Measurements from ENCODE around the gene STT3B. TPM values are rescaled to one million over a fixed set of nuclear protein-coding genes. Genes with fewer than 3 reads are reported as not detected.

STT3B gene
- total RNA-seq, 1 donor from 2014 or later = 66.1 TPM

DNA sequence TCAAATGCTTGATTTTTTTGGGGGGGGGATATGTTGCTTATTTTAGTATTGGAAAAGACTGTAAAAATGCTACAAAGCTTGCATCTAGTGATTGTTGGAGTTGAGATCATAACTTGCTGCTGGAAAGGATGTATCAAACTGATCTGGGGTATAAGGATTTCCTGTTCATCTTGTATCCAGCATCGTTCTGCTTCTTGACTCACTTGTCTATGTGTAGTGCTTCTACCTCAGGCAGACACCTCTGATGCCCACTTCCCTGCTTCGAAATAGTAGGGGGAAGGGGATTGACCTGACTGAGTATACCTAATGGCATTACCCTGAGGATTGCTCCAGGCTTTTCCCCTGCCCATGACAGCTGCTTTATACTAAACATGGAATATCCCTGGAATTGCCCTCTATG, 42.7 kb downstream of the STT3B start:
- CTCF ChIA-PET = no interaction called here
- POLR2A ChIA-PET = interaction anchor here (0.6 kb wide), 1 partner anchor 22 kb away, joined by 3 read pairs; no protein-coding TSS in a partner anchor
- ATAC-seq (ENCODE audit: low read depth) = no peak

GRCh38 chr3:31576521-31576920, 43.8 kb downstream of the STT3B start:
- ATAC-seq (ENCODE audit: low read depth) (no peak), DNase-seq (no peak)
- CTCF ChIA-PET = no interaction called here
- TF ChIP-seq, protein P1, sequence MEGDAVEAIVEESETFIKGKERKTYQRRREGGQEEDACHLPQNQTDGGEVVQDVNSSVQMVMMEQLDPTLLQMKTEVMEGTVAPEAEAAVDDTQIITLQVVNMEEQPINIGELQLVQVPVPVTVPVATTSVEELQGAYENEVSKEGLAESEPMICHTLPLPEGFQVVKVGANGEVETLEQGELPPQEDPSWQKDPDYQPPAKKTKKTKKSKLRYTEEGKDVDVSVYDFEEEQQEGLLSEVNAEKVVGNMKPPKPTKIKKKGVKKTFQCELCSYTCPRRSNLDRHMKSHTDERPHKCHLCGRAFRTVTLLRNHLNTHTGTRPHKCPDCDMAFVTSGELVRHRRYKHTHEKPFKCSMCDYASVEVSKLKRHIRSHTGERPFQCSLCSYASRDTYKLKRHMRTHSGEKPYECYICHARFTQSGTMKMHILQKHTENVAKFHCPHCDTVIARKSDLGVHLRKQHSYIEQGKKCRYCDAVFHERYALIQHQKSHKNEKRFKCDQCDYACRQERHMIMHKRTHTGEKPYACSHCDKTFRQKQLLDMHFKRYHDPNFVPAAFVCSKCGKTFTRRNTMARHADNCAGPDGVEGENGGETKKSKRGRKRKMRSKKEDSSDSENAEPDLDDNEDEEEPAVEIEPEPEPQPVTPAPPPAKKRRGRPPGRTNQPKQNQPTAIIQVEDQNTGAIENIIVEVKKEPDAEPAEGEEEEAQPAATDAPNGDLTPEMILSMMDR (IDR thresholded peaks at IDR 0.05) = no peak
- Mint-ChIP-seq H3K4me3 (no peak overlapping the region), H3K4me1 (peaks cover 34% of the 10 kb centered on the region), H3K27ac (no peak overlapping the region), H3K9me3 (no peaks in the 10 kb centered on the region), H3K27me3 (no peaks in the 10 kb centered on the region), H3K36me3 (ENCODE audit: low read depth) (peaks cover 26% of the 10 kb centered on the region)
- POLR2A ChIA-PET = no interaction called here
- intact Hi-C loops (cut with micrococcal nuclease) = no loop called here

More for the DNA sequence above, 42.7 kb downstream of the STT3B start:
- peak overlapping the region; percentile 27 for H3K27ac Mint-ChIP-seq
- intact Hi-C loops (cut with micrococcal nuclease) = no loop called here
- no peaks in the 10 kb centered on the region for H3K9me3 Mint-ChIP-seq
- TF ChIP-seq, protein P1 (IDR thresholded peaks at IDR 0.05) = no peak
- H3K36me3 Mint-ChIP-seq (ENCODE audit: low read depth) = peaks cover 20% of the 10 kb centered on the region
- no peak overlapping the region for H3K4me3 Mint-ChIP-seq
- H3K4me1 Mint-ChIP-seq = peaks cover 44% of the 10 kb centered on the region
- H3K27me3 Mint-ChIP-seq = no peaks in the 10 kb centered on the region
- no peak for DNase-seq

DNA sequence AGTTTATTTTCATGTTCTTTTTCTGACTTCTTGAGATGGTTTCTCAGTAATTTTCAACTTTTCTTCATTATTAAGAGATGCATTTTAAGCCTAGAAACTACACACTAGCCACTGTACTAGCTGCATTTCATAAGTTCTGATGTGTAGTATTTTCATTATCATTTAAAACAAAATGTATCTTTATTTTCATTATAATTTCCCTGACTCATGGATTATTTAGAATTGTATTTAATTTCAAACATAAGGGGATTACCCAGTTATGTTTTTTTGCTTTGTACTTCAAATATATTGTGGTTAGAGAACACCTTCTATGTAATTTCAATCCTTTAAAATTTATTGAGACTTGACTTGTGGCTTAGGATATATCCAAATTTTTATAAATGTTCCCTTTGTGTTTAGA, 44.5 kb downstream of the STT3B start:
- Mint-ChIP-seq H3K9me3 (no peaks in the 10 kb centered on the region), H3K36me3 (ENCODE audit: low read depth) (peaks cover 31% of the 10 kb centered on the region), H3K4me1 (peaks cover 38% of the 10 kb centered on the region), H3K27me3 (no peaks in the 10 kb centered on the region), H3K4me3 (no peak overlapping the region), H3K27ac (no peak overlapping the region)
- DNase-seq = no peak
- intact Hi-C loops (cut with micrococcal nuclease) = no loop called here
- POLR2A ChIA-PET = no interaction called here
- CTCF ChIA-PET = no interaction called here
- TF ChIP-seq, protein P1 (IDR thresholded peaks at IDR 0.05) = no peak
- ATAC-seq (ENCODE audit: low read depth) = no peak

DNA sequence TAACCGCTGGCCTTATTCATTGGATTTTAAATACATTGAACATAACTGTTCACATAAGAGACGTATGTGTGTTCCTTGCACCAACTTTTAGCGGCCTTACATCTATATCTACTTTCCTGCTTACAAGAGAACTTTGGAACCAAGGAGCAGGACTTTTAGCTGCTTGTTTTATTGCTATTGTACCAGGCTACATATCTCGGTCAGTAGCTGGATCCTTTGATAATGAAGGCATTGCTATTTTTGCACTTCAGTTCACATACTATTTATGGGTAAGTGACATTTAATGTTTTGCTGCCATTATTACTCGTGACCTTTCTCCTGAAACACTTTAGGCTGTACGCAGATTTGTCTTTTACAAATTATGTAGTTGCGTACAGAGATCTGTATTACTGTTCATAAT, 47.1 kb downstream of the STT3B start:
- no peak overlapping the region for H3K4me3 Mint-ChIP-seq
- DNase-seq (no peak), ATAC-seq (ENCODE audit: low read depth) (no peak)
- peaks cover 50% of the 10 kb centered on the region for H3K36me3 Mint-ChIP-seq (ENCODE audit: low read depth)
- intact Hi-C loops (cut with micrococcal nuclease) = no loop called here
- TF ChIP-seq, protein P1 (IDR thresholded peaks at IDR 0.05) = no peak
- POLR2A ChIA-PET = interaction anchor here (0.6 to 0.8 kb wide), 2 partner anchors 10 to 47 kb away, joined by 3 read pairs; partner anchors contain the start of gene STT3B
- H3K27me3 Mint-ChIP-seq = no peaks in the 10 kb centered on the region
- H3K9me3 Mint-ChIP-seq = peaks cover 1% of the 10 kb centered on the region
- H3K4me1 Mint-ChIP-seq = peaks cover 35% of the 10 kb centered on the region
- CTCF ChIA-PET = interaction anchor here (0.5 to 1.0 kb wide), 2 partner anchors 13 to 770 kb away, joined by 3 read pairs; no protein-coding TSS in a partner anchor
- no peak overlapping the region for H3K27ac Mint-ChIP-seq

DNA sequence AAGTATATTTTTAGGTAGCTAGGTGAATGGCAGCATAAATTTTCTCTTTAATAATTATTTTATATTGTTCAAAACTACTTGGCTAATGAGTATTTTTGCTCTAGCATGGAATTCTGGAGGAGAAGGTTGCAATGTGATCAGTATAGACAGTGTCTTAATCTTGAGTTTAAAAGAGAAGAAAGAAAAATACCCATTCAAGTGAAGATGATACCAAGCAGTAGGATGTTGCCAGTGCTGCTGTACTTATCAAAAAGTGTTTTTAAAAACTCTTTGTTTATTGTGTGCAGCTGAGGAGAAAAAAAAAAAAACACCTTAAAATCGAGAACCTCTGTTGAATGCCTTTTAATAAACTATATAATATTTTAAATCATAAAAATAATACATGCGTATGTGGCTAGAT, 47.9 kb downstream of the STT3B start:
- H3K27ac Mint-ChIP-seq = no peak overlapping the region
- ATAC-seq (ENCODE audit: low read depth) = no peak
- H3K4me1 Mint-ChIP-seq = peaks cover 27% of the 10 kb centered on the region
- intact Hi-C loops (cut with micrococcal nuclease) = loop anchor here (1.0 kb wide), 1 partner anchor 7 kb away; no protein-coding TSS in a partner anchor
- DNase-seq = no peak
- POLR2A ChIA-PET = interaction anchor here (0.8 kb wide), 1 partner anchor 48 kb away, joined by 3 read pairs; the partner anchor contains the start of gene STT3B
- no peaks in the 10 kb centered on the region for H3K27me3 Mint-ChIP-seq
- TF ChIP-seq, protein P1 (IDR thresholded peaks at IDR 0.05) = no peak
- H3K36me3 Mint-ChIP-seq (ENCODE audit: low read depth) = peaks cover 57% of the 10 kb centered on the region
- CTCF ChIA-PET = interaction anchor here (0.5 to 1.0 kb wide), 2 partner anchors 14 to 769 kb away, joined by 3 read pairs; no protein-coding TSS in a partner anchor
- H3K9me3 Mint-ChIP-seq = peaks cover 5% of the 10 kb centered on the region
- H3K4me3 Mint-ChIP-seq = no peak overlapping the region

All from activated B cell treated with CpG ODN at 0.5 μM for 24 hours (primary cell).